Nephron progenitor cell (in vitro differentiated cells): ENCODE results near the gene RANBP10.

ENCODE experiments used
- DNase-seq: peaks from one replicate; pipeline ENCODE4 v3.0.0; 2021
- H3K27ac Mint-ChIP-seq: 2 replicates; pipeline ENCODE4 v1.8.0; 2021; ENCODE audit warnings: mild to moderate bottlenecking, moderate library complexity, mixed read lengths
- H3K27me3 Mint-ChIP-seq: 2 replicates; pipeline ENCODE4 v1.8.0; 2021; ENCODE audit warnings: mild to moderate bottlenecking, low read depth, mixed read lengths; ENCODE audit not compliant: poor library complexity
- H3K36me3 Mint-ChIP-seq: 2 replicates; pipeline ENCODE4 v1.8.0; 2021; ENCODE audit warnings: low read depth, mixed read lengths
- H3K4me1 Mint-ChIP-seq: 2 replicates; pipeline ENCODE4 v1.8.0; 2021; ENCODE audit warnings: mixed read lengths
- H3K4me3 Mint-ChIP-seq: 2 replicates; pipeline ENCODE4 v1.8.0; 2021; ENCODE audit warnings: mild to moderate bottlenecking, moderate library complexity, mixed read lengths
- H3K9me3 Mint-ChIP-seq: 2 replicates; pipeline ENCODE4 v1.8.0; 2021; ENCODE audit warnings: mild to moderate bottlenecking, moderate library complexity, mixed read lengths
- TF ChIP-seq, protein P1 (sequence below): fragments of 200-600 bp; sonication (generic); IDR thresholded peaks from 2 replicates; pipeline ENCODE4 v1.5.0; 2021; ENCODE audit warnings: antibody characterized with exemption

RANBP10 gene

DNA sequence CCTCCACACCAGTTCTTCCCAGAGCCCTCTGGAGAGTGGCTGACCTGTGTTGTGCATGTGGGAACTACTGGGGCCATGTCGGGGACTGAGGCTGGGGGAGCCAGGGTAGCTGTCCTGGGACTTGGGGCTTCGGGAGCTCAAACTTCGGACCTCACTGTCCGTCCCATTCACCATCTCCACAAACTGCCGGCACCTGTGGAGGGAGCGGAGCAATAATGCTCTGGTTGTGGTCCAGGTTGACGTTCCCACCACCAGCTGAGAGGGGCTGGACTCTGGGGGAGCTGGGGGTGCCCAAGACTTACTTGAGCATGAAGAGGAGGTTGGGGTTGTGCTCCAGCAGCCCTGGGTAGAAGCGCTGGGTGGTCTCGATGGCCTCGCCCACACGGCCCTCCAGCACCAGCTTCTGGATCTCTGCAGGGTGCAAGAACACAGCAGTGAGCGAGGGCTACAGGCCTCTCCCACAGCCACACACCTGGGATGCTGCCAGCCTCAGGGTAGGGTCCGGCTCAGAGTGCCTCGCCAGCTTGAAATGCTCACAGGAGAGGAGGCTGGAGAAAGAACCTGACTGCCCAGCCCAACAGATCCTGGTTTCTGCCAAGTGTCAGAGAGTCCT is 76.6 kb downstream of the RANBP10 start:
- Mint-ChIP-seq H3K27me3 (no peaks in the 10 kb centered on the region), H3K36me3 (peaks cover 21% of the 10 kb centered on the region), H3K4me1 (no peaks in the 10 kb centered on the region), H3K9me3 (no peaks in the 10 kb centered on the region), H3K27ac (no peak overlapping the region), H3K4me3 (no peak overlapping the region)
- TF ChIP-seq, protein P1, sequence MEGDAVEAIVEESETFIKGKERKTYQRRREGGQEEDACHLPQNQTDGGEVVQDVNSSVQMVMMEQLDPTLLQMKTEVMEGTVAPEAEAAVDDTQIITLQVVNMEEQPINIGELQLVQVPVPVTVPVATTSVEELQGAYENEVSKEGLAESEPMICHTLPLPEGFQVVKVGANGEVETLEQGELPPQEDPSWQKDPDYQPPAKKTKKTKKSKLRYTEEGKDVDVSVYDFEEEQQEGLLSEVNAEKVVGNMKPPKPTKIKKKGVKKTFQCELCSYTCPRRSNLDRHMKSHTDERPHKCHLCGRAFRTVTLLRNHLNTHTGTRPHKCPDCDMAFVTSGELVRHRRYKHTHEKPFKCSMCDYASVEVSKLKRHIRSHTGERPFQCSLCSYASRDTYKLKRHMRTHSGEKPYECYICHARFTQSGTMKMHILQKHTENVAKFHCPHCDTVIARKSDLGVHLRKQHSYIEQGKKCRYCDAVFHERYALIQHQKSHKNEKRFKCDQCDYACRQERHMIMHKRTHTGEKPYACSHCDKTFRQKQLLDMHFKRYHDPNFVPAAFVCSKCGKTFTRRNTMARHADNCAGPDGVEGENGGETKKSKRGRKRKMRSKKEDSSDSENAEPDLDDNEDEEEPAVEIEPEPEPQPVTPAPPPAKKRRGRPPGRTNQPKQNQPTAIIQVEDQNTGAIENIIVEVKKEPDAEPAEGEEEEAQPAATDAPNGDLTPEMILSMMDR = no peak
- no peak for DNase-seq

DNA sequence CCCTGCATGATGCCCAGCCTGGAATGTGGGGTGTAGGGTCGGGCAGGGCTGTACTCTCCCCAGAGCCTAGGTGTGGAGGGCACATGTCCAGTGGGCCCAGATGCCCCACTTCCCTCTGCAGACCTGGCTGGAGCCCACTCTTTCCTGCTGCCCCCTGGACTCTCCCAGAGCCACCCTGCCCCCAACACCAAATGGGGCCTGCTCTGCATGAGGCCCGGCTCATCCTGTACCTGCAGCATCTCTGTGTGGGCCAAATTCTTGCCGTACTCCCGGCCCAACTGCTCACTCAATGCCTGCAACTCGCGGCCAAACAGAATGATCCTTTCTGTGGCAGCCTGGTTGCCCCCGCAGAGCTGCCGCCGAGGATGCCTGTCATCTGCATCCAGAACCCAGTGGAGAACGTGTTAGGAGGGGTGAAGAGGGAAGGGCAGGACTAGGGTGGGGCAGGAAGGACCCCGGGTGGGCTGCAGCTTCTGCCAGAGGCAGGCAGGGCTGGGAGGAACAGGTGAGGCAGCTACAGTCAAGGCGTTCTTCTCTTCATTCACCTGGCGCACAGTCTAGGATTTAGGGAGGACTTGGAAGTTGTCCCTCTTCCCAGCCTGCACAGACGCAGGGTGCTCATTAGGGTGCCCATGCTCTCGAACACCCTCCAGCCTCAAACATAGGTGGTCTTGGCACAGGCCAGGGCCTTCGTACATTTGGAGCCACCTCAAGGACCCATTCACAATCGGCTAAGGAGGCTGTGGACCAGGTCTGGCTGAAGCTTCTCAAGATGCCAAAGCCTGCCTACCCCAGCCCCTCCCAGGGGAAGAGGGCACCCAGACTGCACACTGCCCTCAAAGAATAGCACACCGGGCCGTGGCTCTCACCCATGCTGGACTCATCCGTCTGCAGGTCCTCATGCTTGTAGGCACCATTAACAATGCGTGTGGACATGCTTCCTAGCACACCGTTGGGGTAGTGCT is 78.6 kb downstream of the RANBP10 start:
- TF ChIP-seq, protein P1 = no peak
- DNase-seq = no peak
- Mint-ChIP-seq H3K27me3 (peaks cover 2% of the 10 kb centered on the region), H3K4me1 (no peaks in the 10 kb centered on the region), H3K36me3 (peaks cover 21% of the 10 kb centered on the region), H3K4me3 (no peak overlapping the region), H3K27ac (no peak overlapping the region), H3K9me3 (no peaks in the 10 kb centered on the region)

DNA sequence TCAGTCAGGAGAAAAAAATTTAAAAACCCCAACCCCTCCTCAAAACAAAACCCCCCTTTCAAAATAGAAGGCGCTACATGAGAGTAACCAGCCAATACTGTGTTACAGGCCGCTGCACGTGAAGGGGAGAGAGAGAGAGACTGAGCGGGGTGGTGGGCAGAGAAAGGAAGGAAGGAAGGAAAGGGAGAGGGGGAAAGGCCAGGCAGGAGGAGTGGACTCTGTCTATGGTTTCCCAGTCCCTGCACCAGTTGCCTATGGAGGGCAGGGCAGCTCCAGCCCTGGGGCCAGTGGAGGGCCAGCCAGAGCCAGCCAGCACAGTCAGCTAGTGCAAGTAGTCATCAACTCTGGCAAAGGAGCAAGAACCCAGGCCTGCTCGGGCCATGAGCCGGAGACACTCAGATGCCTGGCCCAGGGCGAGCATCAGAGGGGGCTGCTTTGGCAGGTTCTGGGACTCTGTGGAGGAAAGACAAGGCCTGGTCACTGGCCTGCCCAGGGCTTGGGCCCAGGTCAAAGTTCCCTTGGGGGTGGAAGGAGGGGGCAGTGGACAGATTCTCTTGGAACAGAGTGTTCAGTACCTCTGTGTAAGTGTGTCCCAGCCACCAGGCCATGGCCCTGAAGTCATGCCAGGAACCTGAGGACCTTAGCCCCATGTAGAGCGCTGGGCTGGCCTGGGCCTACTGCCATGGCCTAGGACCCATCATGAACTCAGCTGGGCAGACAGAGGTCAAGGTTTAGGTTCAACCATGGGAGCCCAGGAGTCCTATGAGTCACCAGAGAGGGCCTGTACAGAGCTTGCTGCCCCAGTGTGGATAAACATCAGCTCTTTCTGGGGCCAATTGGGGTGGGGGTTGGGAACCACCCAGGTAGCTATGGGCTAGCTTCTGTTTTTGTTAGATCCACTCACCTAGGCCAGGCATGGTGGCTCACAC is 80.0 kb downstream of the RANBP10 start:
- no peak overlapping the region for H3K4me3 Mint-ChIP-seq
- H3K4me1 Mint-ChIP-seq = no peaks in the 10 kb centered on the region
- TF ChIP-seq, protein P1 = no peak
- H3K9me3 Mint-ChIP-seq = no peaks in the 10 kb centered on the region
- peaks cover 21% of the 10 kb centered on the region for H3K36me3 Mint-ChIP-seq
- no peak overlapping the region for H3K27ac Mint-ChIP-seq
- no peak for DNase-seq
- H3K27me3 Mint-ChIP-seq = peaks cover 2% of the 10 kb centered on the region

DNA sequence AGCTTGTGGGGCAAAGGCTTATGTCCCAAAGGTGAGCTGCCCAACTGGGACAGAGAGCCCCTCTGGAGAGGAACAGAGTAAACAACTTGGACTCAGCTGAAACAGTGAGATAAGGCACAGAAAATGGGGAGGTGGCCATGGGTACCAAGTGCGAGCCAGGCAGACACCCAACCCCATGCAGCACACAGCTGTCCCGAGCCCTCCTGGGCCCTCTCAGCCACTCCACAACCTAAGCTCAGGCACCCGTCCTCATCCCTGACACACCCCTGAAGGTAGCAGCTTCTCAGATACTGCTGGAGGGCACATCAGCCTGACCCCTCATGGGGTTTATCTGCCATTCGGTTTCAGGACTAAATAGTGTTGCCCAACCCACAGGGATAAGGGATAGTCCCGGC is 82.5 kb downstream of the RANBP10 start:
- H3K27ac Mint-ChIP-seq = peak overlapping the region; percentile 54
- no peak for DNase-seq
- H3K4me1 Mint-ChIP-seq = peaks cover 17% of the 10 kb centered on the region
- peaks cover 5% of the 10 kb centered on the region for H3K36me3 Mint-ChIP-seq
- peaks cover 2% of the 10 kb centered on the region for H3K27me3 Mint-ChIP-seq
- no peaks in the 10 kb centered on the region for H3K9me3 Mint-ChIP-seq
- H3K4me3 Mint-ChIP-seq = no peak overlapping the region
- TF ChIP-seq, protein P1 = no peak

DNA sequence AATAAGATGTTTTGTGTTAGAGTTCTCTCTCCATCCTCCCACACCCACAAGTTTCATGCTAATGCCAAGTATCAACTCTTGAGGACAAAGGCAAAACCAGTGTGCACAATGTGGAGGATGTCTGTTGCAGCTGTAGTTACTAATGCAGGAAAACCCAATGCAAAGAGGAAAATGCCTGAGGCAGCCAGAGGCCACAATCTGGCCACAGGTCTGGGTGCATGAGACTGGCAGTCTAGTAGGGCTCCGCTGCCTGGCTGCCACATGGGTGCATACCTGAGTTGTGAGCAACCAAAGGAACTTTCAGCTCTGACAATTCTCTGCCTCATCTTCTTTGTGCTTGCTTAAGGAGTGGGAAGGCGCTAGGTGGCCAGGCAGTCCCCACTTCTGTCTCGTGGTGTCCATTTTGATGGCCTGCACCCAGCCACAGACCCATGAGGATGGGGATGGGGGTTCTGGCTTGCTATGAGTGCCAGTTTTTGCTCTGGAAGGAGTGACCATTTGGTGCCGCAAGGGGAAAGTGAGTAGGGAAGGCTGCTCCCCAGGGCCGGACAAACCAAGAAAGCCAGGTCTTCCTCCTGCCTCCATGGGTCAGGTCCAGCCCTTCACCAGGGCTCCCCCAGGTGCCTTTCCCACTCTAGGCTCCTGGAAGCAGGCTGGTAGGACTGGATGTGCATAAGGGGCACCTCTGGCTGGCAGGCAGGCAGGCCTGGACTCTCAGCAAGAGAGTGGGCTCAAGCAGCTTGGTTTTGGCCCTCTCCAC is 83.0 kb downstream of the RANBP10 start:
- TF ChIP-seq, protein P1 = no peak
- Mint-ChIP-seq H3K9me3 (no peaks in the 10 kb centered on the region), H3K36me3 (peaks cover 3% of the 10 kb centered on the region), H3K27me3 (peaks cover 2% of the 10 kb centered on the region), H3K4me1 (peaks cover 23% of the 10 kb centered on the region), H3K27ac (peak overlapping the region; percentile 54), H3K4me3 (no peak overlapping the region)
- no peak for DNase-seq
